Measurements from ENCODE around the gene NCF4.

- TF ChIP-seq MAX (CRISPR knock-in tag; IDR thresholded peaks at IDR 0.05) (no peak), CTCF (IDR thresholded peaks at IDR 0.05 in 2 of 3, conservative IDR thresholded peaks at IDR 0.05 in 1 of 3; ENCODE audit: insufficient read depth in 2 of 3, low read depth in 1 of 3, low read length in 3 of 3) (no peak), TAF1 (IDR thresholded peaks at IDR 0.05; ENCODE audit: control insufficient read depth, extremely low read depth, insufficient read depth, low read length, severe bottlenecking) (no peak), EP300 (IDR thresholded peaks at IDR 0.05; ENCODE audit: low read length) (no peak), DDX20 (tag; IDR thresholded peaks at IDR 0.05; ENCODE audit: low read depth) (no peak), HNRNPH1 (optimal IDR thresholded peaks at IDR 0.05; ENCODE audit: low read depth, low read length) (no peak), GABPB1 (CRISPR knock-in tag; IDR thresholded peaks at IDR 0.05) (no peak), RCOR1 (IDR thresholded peaks at IDR 0.05; ENCODE audit: borderline replicate concordance in 1 of 2, low read depth in 2 of 2, low read length in 2 of 2) (no peak), SOX6 (IDR thresholded peaks at IDR 0.05) (no peak), YY1 (IDR thresholded peaks at IDR 0.05; ENCODE audit: borderline replicate concordance in 1 of 3, control insufficient read depth in 1 of 3, extremely low read depth in 1 of 3, insufficient read depth in 3 of 3, insufficient read length in 1 of 3, insufficient replicate concordance in 2 of 3, low read depth in 1 of 3, low read length in 2 of 3) (no peak), SMAD2 (IDR thresholded peaks at IDR 0.05; ENCODE audit: low read depth, low read length) (no peak), TOE1 (IDR thresholded peaks at IDR 0.05; ENCODE audit: borderline replicate concordance) (no peak), TOE1 (CRISPR knock-in tag; IDR thresholded peaks at IDR 0.05; ENCODE audit: borderline replicate concordance, low read depth) (no peak), ARNT (IDR thresholded peaks at IDR 0.05) (no peak), TCF7L2 (IDR thresholded peaks at IDR 0.05; ENCODE audit: low read depth, low read length) (no peak)
These were observed 24.7 kb downstream of the NCF4 start for GRCh38 chr22:36885474-36885873.

Measured in K562 (cell line).